GM18502 (cell line): ENCODE data around the gene NKAIN2.

Experiments used
- ATAC-seq: cut with Tn5 transposase; IDR thresholded peaks from one replicate; pipeline ENCODE4 v1.9.1; 2021; ENCODE audit warnings: mild to moderate bottlenecking; ENCODE audit not compliant: unreplicated experiment, poor library complexity

The NKAIN2 gene

GRCh38 chr6:124069230-124069950 lies 265.7 kb downstream of the NKAIN2 start:
- no peak for ATAC-seq

- ATAC-seq, result no peak
Observed at GRCh38 chr6:124073021-124073420, 269.4 kb downstream of the NKAIN2 start.

GRCh38 chr6:124073820-124074587 lies 270.3 kb downstream of the NKAIN2 start:
- ATAC-seq, result no peak

- no peak for ATAC-seq
Observed at GRCh38 chr6:124074606-124075005, 270.9 kb downstream of the NKAIN2 start.

GRCh38 chr6:124076336-124077048 lies 272.8 kb downstream of the NKAIN2 start:
- ATAC-seq, result no peak

GRCh38 chr6:124078169-124078568 lies 274.5 kb downstream of the NKAIN2 start:
- ATAC-seq, result no peak

GRCh38 chr6:124080483-124080882 lies 276.8 kb downstream of the NKAIN2 start:
- ATAC-seq, result no peak

- ATAC-seq, result no peak
Observed at GRCh38 chr6:124090491-124090890, 286.8 kb downstream of the NKAIN2 start.

- ATAC-seq, result no peak
Observed at GRCh38 chr6:124099520-124099919, 295.9 kb downstream of the NKAIN2 start.

GRCh38 chr6:124110514-124110913 lies 306.8 kb downstream of the NKAIN2 start:
- no peak for ATAC-seq

- ATAC-seq, result no peak
Observed at GRCh38 chr6:124119596-124119995, 315.9 kb downstream of the NKAIN2 start.

GRCh38 chr6:124123617-124124209 lies 320.0 kb downstream of the NKAIN2 start:
- ATAC-seq, result no peak

GRCh38 chr6:124131259-124131658 lies 327.6 kb downstream of the NKAIN2 start:
- no peak for ATAC-seq

GRCh38 chr6:124131779-124132178 lies 328.1 kb downstream of the NKAIN2 start:
- no peak for ATAC-seq

- no peak for ATAC-seq
Observed at GRCh38 chr6:124132256-124132655, 328.6 kb downstream of the NKAIN2 start.

- no peak for ATAC-seq
Observed at GRCh38 chr6:124142852-124143251, 339.2 kb downstream of the NKAIN2 start.

GRCh38 chr6:124143435-124143834 lies 339.8 kb downstream of the NKAIN2 start:
- ATAC-seq, result no peak

GRCh38 chr6:124147621-124148020 lies 344.0 kb downstream of the NKAIN2 start:
- no peak for ATAC-seq

GRCh38 chr6:124148236-124148957 lies 344.7 kb downstream of the NKAIN2 start:
- no peak for ATAC-seq

- ATAC-seq, result no peak
Observed at GRCh38 chr6:124149646-124150045, 346.0 kb downstream of the NKAIN2 start.
